Osteoblast (primary cell): ENCODE measurements around the gene MAP4K4. TPM values are rescaled to one million over a fixed set of nuclear protein-coding genes. Genes with fewer than 3 reads are reported as not detected.
"Not testable (repeated sequence)": the region's sequence is repeated elsewhere in the genome, so short reads cannot be mapped to it uniquely, and the experiment has no call there.

Source experiments
- DNase-seq: peaks from one replicate; pipeline ENCODE4 v3.0.0; 2011; ENCODE audit warnings: low spot score, mixed read lengths; ENCODE audit not compliant: insufficient read length; ENCODE audit errors: missing footprints
- H2AFZ ChIP-seq: 2 replicates; pipeline ENCODE4 v1.6.0; 2011; ENCODE audit warnings: mild to moderate bottlenecking, low read length
- H3K27ac ChIP-seq: 2 replicates; pipeline ENCODE4 v1.5.1; 2011; ENCODE audit warnings: mild to moderate bottlenecking, low read depth, low read length, moderate library complexity
- H3K27me3 ChIP-seq: 2 replicates; pipeline ENCODE4 v1.6.0; 2012; ENCODE audit warnings: mild to moderate bottlenecking, control low read depth, inconsistent platforms, low read length, moderate library complexity; ENCODE audit not compliant: insufficient read depth
- H3K36me3 ChIP-seq: 2 replicates; pipeline ENCODE4 v1.5.1; 2011; ENCODE audit warnings: mild to moderate bottlenecking, low read length, control low read depth, moderate library complexity; ENCODE audit not compliant: insufficient read depth
- H3K4me1 ChIP-seq: 2 replicates; pipeline ENCODE4 v1.5.1; 2011; ENCODE audit warnings: mild to moderate bottlenecking, low read length, control low read depth, moderate library complexity; ENCODE audit not compliant: insufficient read depth
- H3K4me2 ChIP-seq: 2 replicates; pipeline ENCODE4 v1.6.0; 2011; ENCODE audit warnings: mild to moderate bottlenecking, low read length; ENCODE audit not compliant: insufficient read depth
- H3K4me3 ChIP-seq: fragments of 200-600 bp; sonication (generic); 3 replicates; pipeline ENCODE4 v1.5.1; 2012; ENCODE audit warnings: mild to moderate bottlenecking, low read length, inconsistent platforms; ENCODE audit not compliant: insufficient read depth
- H3K79me2 ChIP-seq: 2 replicates; pipeline ENCODE4 v1.6.0; 2012; ENCODE audit warnings: mild to moderate bottlenecking, low read length, control low read depth, inconsistent platforms; ENCODE audit not compliant: insufficient read depth
- H3K9me3 ChIP-seq: 2 replicates; pipeline ENCODE4 v1.5.1; 2011; ENCODE audit warnings: low read depth, low read length, control low read depth
- H4K20me1 ChIP-seq: 2 replicates; pipeline ENCODE4 v1.6.0; 2012; ENCODE audit warnings: mild to moderate bottlenecking, low read length, control low read depth; ENCODE audit not compliant: insufficient read depth
- CTCF ChIP-seq: IDR thresholded peaks from 2 replicates; pipeline ENCODE4 v1.5.1; 2011; ENCODE audit warnings: mild to moderate bottlenecking, low read depth, low read length, moderate library complexity; ENCODE audit errors: extremely low read depth
- total RNA-seq: library from RNA; depleted of rRNA; stranded (reverse); fragments of >200 nt; gene quantifications from 2 replicates; pipeline ENCODE4 v1.2.3, GENCODE V29; 2012

The MAP4K4 gene
- total RNA-seq, 1 donor = 231 TPM

- Histone ChIP-seq H3K27me3 (no peaks in the 10 kb centered on the region), H3K27ac (peak overlapping the region; percentile 76), H3K79me2 (peaks cover 77% of the 10 kb centered on the region), H2AFZ (no peak overlapping the region), H3K4me2 (no peak overlapping the region), H3K9me3 (no peaks in the 10 kb centered on the region), H3K4me1 (peaks cover 55% of the 10 kb centered on the region), H4K20me1 (peaks cover 55% of the 10 kb centered on the region), H3K4me3 (no peak overlapping the region), H3K36me3 (peaks cover 6% of the 10 kb centered on the region)
- TF ChIP-seq CTCF = no peak
- no peak for DNase-seq
These were observed 50.5 kb downstream of the MAP4K4 start for GRCh38 chr2:101748000-101748399.

GRCh38 chr2:101748462-101748861, 51.0 kb downstream of the MAP4K4 start:
- not testable (repeated sequence) for H3K9me3 ChIP-seq
- H3K27ac ChIP-seq = peak overlapping the region; percentile 76

GRCh38 chr2:101750688-101751087, 53.2 kb downstream of the MAP4K4 start:
- H3K27ac ChIP-seq = peak overlapping the region; percentile 78

More at GRCh38 chr2:101748462-101748861, 51.0 kb downstream of the MAP4K4 start:
- H3K4me2 ChIP-seq, DNase-seq, H3K4me3 ChIP-seq, H3K27me3 ChIP-seq, H3K36me3 ChIP-seq, H2AFZ ChIP-seq: not testable (repeated sequence)
- H3K79me2 ChIP-seq = peaks cover 77% of the 10 kb centered on the region
- peaks cover 60% of the 10 kb centered on the region for H3K4me1 ChIP-seq
- peaks cover 59% of the 10 kb centered on the region for H4K20me1 ChIP-seq

GRCh38 chr2:101751276-101751815, 53.8 kb downstream of the MAP4K4 start:
- Histone ChIP-seq H3K9me3 (no peaks in the 10 kb centered on the region), H3K4me2 (peak overlapping the region; percentile 72), H2AFZ (no peak overlapping the region), H3K27ac (peak overlapping the region; percentile 78), H3K4me3 (no peak overlapping the region), H3K79me2 (peaks cover 81% of the 10 kb centered on the region), H3K27me3 (no peaks in the 10 kb centered on the region), H4K20me1 (peaks cover 53% of the 10 kb centered on the region), H3K36me3 (no peaks in the 10 kb centered on the region), H3K4me1 (peaks cover 68% of the 10 kb centered on the region)
- no peak for DNase-seq
- no peak for TF ChIP-seq CTCF

More at GRCh38 chr2:101750688-101751087, 53.2 kb downstream of the MAP4K4 start:
- Histone ChIP-seq H2AFZ (no peak overlapping the region), H3K79me2 (peaks cover 78% of the 10 kb centered on the region), H3K9me3 (no peaks in the 10 kb centered on the region), H4K20me1 (peaks cover 56% of the 10 kb centered on the region), H3K4me2 (peak overlapping the region; percentile 72), H3K36me3 (no peaks in the 10 kb centered on the region), H3K4me1 (peaks cover 74% of the 10 kb centered on the region), H3K4me3 (no peak overlapping the region), H3K27me3 (no peaks in the 10 kb centered on the region)
- no peak for DNase-seq
- TF ChIP-seq CTCF = no peak
